PC-3 (cell line): Measurements from ENCODE around the gene CD101. TPM values are rescaled to one million over a fixed set of nuclear protein-coding genes. Genes with fewer than 3 reads are reported as not detected.

Source experiments
- ATAC-seq: fragments of 200-7000 bp; cut with Tn5 transposase; 2 replicates; pipeline ENCODE4 v1.9.1; 2020; ENCODE audit warnings: mild to moderate bottlenecking, moderate library complexity
- BruUV-seq: library from RNA; stranded (reverse); fragments of 400-500 nt; replicated peaks from 2 replicates; lab custom pipeline; 2021; lab: Mats Ljungman, UMichigan
- CTCF ChIA-PET: fragments of 300-600 bp; sonication (Branson Sonifier 250); formaldehyde crosslinking; loops from one replicate; lab custom pipeline; 2022; ENCODE audit warnings: antibody characterized with exemption; lab: Charles Lee
- POLR2A ChIA-PET: fragments of 300-600 bp; sonication (Branson Sonifier 250); formaldehyde crosslinking; loops from one replicate; lab custom pipeline; 2022; ENCODE audit warnings: antibody characterized with exemption; ENCODE audit not compliant: unreplicated experiment; lab: Charles Lee
- DNase-seq: peaks from one replicate; pipeline ENCODE4 v3.0.0-alpha.2; 2015
- H2AFZ ChIP-seq: fragments of 300-600 bp; sonication (generic); 2 replicates; pipeline ENCODE4 v1.6.0; 2016; ENCODE audit warnings: antibody characterized with exemption, low read length
- H3F3A ChIP-seq: fragments of 300-600 bp; sonication (generic); one replicate; pipeline ENCODE4 v1.6.0; 2017; ENCODE audit warnings: antibody characterized with exemption, low read length, control low read depth, mild to moderate bottlenecking; ENCODE audit not compliant: unreplicated experiment
- H3K27ac ChIP-seq: fragments of 300-600 bp; sonication (generic); 2 replicates; pipeline ENCODE4 v1.5.1; 2016; ENCODE audit warnings: mild to moderate bottlenecking, low read length
- H3K27me3 ChIP-seq: fragments of 300-600 bp; sonication (generic); 2 replicates; pipeline ENCODE4 v1.6.1; 2016; ENCODE audit warnings: low read length, mixed read lengths
- H3K36me3 ChIP-seq: fragments of 300-600 bp; sonication (generic); 2 replicates; pipeline ENCODE4 v1.6.1; 2016; ENCODE audit warnings: low read depth, mixed run types, low read length, mixed read lengths
- H3K4me1 ChIP-seq: fragments of 300-600 bp; sonication (generic); 2 replicates; pipeline ENCODE4 v1.5.1; 2016; ENCODE audit warnings: low read length; ENCODE audit not compliant: insufficient read depth
- H3K4me2 ChIP-seq: fragments of 300-600 bp; sonication (generic); 2 replicates; pipeline ENCODE4 v1.6.0; 2016; ENCODE audit warnings: low read length
- H3K4me3 ChIP-seq: fragments of 300-600 bp; sonication (generic); 2 replicates; pipeline ENCODE4 v1.5.1; 2016; ENCODE audit warnings: mild to moderate bottlenecking, low read length, mixed read lengths
- H3K79me2 ChIP-seq: fragments of 300-600 bp; sonication (generic); 2 replicates; pipeline ENCODE4 v1.6.1; 2017; ENCODE audit warnings: low read length, mixed read lengths
- H3K9ac ChIP-seq: fragments of 300-600 bp; sonication (generic); 2 replicates; pipeline ENCODE4 v1.6.0; 2016; ENCODE audit warnings: mild to moderate bottlenecking, low read length
- H3K9me2 ChIP-seq: fragments of 300-600 bp; sonication (generic); replicated peaks from 2 replicates; pipeline ENCODE4 v1.6.1; 2016; ENCODE audit warnings: mixed run types, low read length, mixed read lengths
- H3K9me3 ChIP-seq: fragments of 300-600 bp; sonication (generic); 2 replicates; pipeline ENCODE4 v1.6.1; 2016; ENCODE audit warnings: low read length, mixed read lengths
- H4K20me1 ChIP-seq: fragments of 300-600 bp; sonication (generic); 2 replicates; pipeline ENCODE4 v1.6.1; 2016; ENCODE audit warnings: low read length, mixed read lengths
- CTCF ChIP-seq: fragments of 300-600 bp; sonication (generic); conservative IDR thresholded peaks from 2 replicates; pipeline ENCODE4 v1.5.1; 2017; ENCODE audit warnings: antibody characterized with exemption, low read depth, mild to moderate bottlenecking, low read length
- EZH2 ChIP-seq: fragments of 300-600 bp; sonication (generic); IDR thresholded peaks from one replicate; pipeline ENCODE4 v1.6.1; 2017; ENCODE audit warnings: antibody characterized with exemption, mild to moderate bottlenecking, low read length; ENCODE audit not compliant: unreplicated experiment
- EZH2phosphoT487 ChIP-seq: fragments of 300-600 bp; sonication (generic); IDR thresholded peaks from 2 replicates; pipeline ENCODE4 v1.6.1; 2018; ENCODE audit warnings: mild to moderate bottlenecking, antibody characterized with exemption, low read length, borderline replicate concordance
- intact Hi-C: fragments of 100-400 bp; cut with micrococcal nuclease; formaldehyde crosslinking; loops from 2 replicates; pipeline ENCODE4 v1.9.0; 2023
- total RNA-seq: library from RNA; depleted of rRNA; stranded (reverse); fragments of >200 nt; gene quantifications from 2 replicates; pipeline ENCODE4 v1.2.3, GENCODE V29; 2014

Gene CD101
- total RNA-seq, 1 experiment from 2014 or later = 0.36 TPM

DNA sequence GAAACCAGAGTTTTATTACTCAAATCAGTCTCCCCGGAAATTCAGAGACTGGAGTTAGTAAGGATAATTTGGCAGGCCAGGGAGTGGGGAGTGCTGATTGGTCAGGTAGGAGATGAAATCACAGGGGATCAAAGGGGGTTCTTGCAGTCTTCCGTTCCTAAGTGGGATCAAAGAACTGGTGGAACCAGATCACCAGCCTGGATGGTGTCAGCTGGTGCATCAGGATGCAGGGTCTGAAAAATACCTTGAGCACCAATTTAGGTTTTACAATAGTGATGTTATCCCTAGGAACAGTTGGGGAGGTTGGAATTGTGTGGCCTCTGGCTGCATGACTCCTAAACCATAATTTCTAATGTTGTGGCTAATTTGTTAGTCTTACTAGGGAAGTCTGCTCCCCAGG is 1.4 kb upstream of the CD101 start:
- no peaks in the 10 kb centered on the region for H3K9me3 ChIP-seq
- no peak for TF ChIP-seq CTCF
- no peak for TF ChIP-seq EZH2phosphoT487
- TF ChIP-seq EZH2 = no peak
- ATAC-seq (no peak), DNase-seq (no peak)
- H3K9me2 ChIP-seq = no peaks in the 10 kb centered on the region
- no peaks in the 10 kb centered on the region for H3K27me3 ChIP-seq
- ChIA-PET CTCF (no interaction called here), POLR2A (interaction anchor here (0.6 kb wide), 1 partner anchor 156 kb away, joined by 3 read pairs; no protein-coding TSS in a partner anchor)
- no peaks in the 10 kb centered on the region for H3K79me2 ChIP-seq
- no peak overlapping the region for H3K27ac ChIP-seq
- no peak overlapping the region for H3K4me2 ChIP-seq
- no peak overlapping the region for H3K9ac ChIP-seq
- H2AFZ ChIP-seq = no peak overlapping the region
- 0 out of 2 replicates have a peak, but pooled peaks cover 5% of the 10 kb centered on the region for H3K4me1 ChIP-seq
- no peaks in the 10 kb centered on the region for H3F3A ChIP-seq
- H3K4me3 ChIP-seq = no peak overlapping the region
- no peaks in the 10 kb centered on the region for H3K36me3 ChIP-seq
- no TSS peak for BruUV-seq
- intact Hi-C loops = no loop called here
- H4K20me1 ChIP-seq = no peaks in the 10 kb centered on the region

GRCh38 chr1:117003223-117003875 is 1.8 kb downstream of the CD101 start:
- H3K9me2 ChIP-seq = no peaks in the 10 kb centered on the region
- no peaks in the 10 kb centered on the region for H3K9me3 ChIP-seq
- no peaks in the 10 kb centered on the region for H3F3A ChIP-seq
- H4K20me1 ChIP-seq = no peaks in the 10 kb centered on the region
- no peak overlapping the region for H3K9ac ChIP-seq
- ATAC-seq = no peak
- TF ChIP-seq CTCF (no peak), EZH2 (no peak), EZH2phosphoT487 (no peak)
- ChIA-PET POLR2A (no interaction called here), CTCF (no interaction called here)
- no TSS peak for BruUV-seq
- no peaks in the 10 kb centered on the region for H3K27me3 ChIP-seq
- H3K36me3 ChIP-seq = no peaks in the 10 kb centered on the region
- no peaks in the 10 kb centered on the region for H3K79me2 ChIP-seq
- no peak overlapping the region for H3K4me2 ChIP-seq
- no peak for DNase-seq
- H3K4me1 ChIP-seq = 0 out of 2 replicates have a peak, but pooled peaks cover 5% of the 10 kb centered on the region
- H3K27ac ChIP-seq = no peak overlapping the region
- H3K4me3 ChIP-seq = no peak overlapping the region
- no peak overlapping the region for H2AFZ ChIP-seq
- intact Hi-C loops = no loop called here

GRCh38 chr1:117007719-117008013 is 6.1 kb downstream of the CD101 start:
- CTCF ChIA-PET = no interaction called here
- TF ChIP-seq EZH2phosphoT487 (no peak), EZH2 (no peak), CTCF (no peak)
- Histone ChIP-seq H2AFZ (no peak overlapping the region), H3K4me1 (peaks cover 2% of the 10 kb centered on the region; the same call in 1 of the 2 replicates), H3K36me3 (no peaks in the 10 kb centered on the region), H3K27me3 (no peaks in the 10 kb centered on the region), H3K79me2 (no peaks in the 10 kb centered on the region), H4K20me1 (no peaks in the 10 kb centered on the region), H3K27ac (no peak overlapping the region), H3K9me2 (no peaks in the 10 kb centered on the region), H3K4me3 (no peak overlapping the region), H3K4me2 (no peak overlapping the region), H3F3A (no peaks in the 10 kb centered on the region), H3K9me3 (no peaks in the 10 kb centered on the region), H3K9ac (no peak overlapping the region)
- POLR2A ChIA-PET = no interaction called here
- intact Hi-C loops = no loop called here
- DNase-seq (no peak), ATAC-seq (no peak)
- no TSS peak for BruUV-seq
